GM12874 (cell line): Measurements from ENCODE around the gene LRMDA.

ENCODE experiments used
- CTCF ChIP-seq: IDR thresholded peaks from 2 replicates; pipeline ENCODE4 v1.5.1; 2011; ENCODE audit warnings: low read depth, mild to moderate bottlenecking, control low read depth, low read length, moderate library complexity; ENCODE audit not compliant: insufficient read depth

LRMDA gene

GRCh38 chr10:76358743-76359395, 927.4 kb downstream of the LRMDA start:
- TF ChIP-seq CTCF = no peak

GRCh38 chr10:76375761-76376160, 944.3 kb downstream of the LRMDA start:
- no peak for TF ChIP-seq CTCF

- TF ChIP-seq CTCF = no peak
Observed at GRCh38 chr10:76382381-76382851, 951.0 kb downstream of the LRMDA start.

- TF ChIP-seq CTCF = no peak
Observed at GRCh38 chr10:76388321-76389023, 957.0 kb downstream of the LRMDA start.

GRCh38 chr10:76393875-76394706, 962.7 kb downstream of the LRMDA start:
- no peak for TF ChIP-seq CTCF

GRCh38 chr10:76394707-76395042, 963.3 kb downstream of the LRMDA start:
- no peak for TF ChIP-seq CTCF

- TF ChIP-seq CTCF = no peak
Observed at GRCh38 chr10:76395251-76395650, 963.8 kb downstream of the LRMDA start.
